K562 (cell line): ENCODE measurements around the gene CDK5R2. TPM values are rescaled to one million over a fixed set of nuclear protein-coding genes. Genes with fewer than 3 reads are reported as not detected.
A peak's percentile ranks its signal among the peaks of the same experiment; 100 is the strongest.

Source experiments
- ARID1B ChIP-seq: fragments of 450-650 bp; IDR thresholded peaks from 2 replicates; pipeline ENCODE4 v1.6.1; 2016; ENCODE audit warnings: antibody characterized with exemption, mild to moderate bottlenecking, inconsistent platforms
- ATF1 ChIP-seq, 2 experiments: fragments of 450-650 bp in 1 of 2; IDR thresholded peaks; 2 replicates each; pipeline ENCODE4 v1.6.1; 2016; ENCODE audit warnings: missing compliant biosample characterization in 1 of 2, missing genetic modification characterization in 1 of 2
- CBFA2T2 ChIP-seq: fragments of 450-650 bp; conservative IDR thresholded peaks from 2 replicates; pipeline ENCODE4 v1.6.1; 2017; ENCODE audit warnings: mild to moderate bottlenecking
- CBFA2T3 ChIP-seq: fragments of 450-650 bp; IDR thresholded peaks from 2 replicates; pipeline ENCODE4 v1.6.1; 2017
- FOS ChIP-seq: IDR thresholded peaks from 3 replicates; pipeline ENCODE4 v1.6.1; 2011; ENCODE audit not compliant: insufficient read length; ENCODE audit errors: extremely low read depth
- FOSL1 ChIP-seq: fragments of 200-800 bp; sonication (Bioruptor generic); conservative IDR thresholded peaks from 2 replicates; pipeline ENCODE4 v1.6.1; 2016; ENCODE audit warnings: missing genetic modification characterization, missing compliant biosample characterization
- GATA2 ChIP-seq: sonication (generic); formaldehyde crosslinking; IDR thresholded peaks from 2 replicates; pipeline ENCODE4 v1.4.0; 2020; ENCODE audit warnings: mild to moderate bottlenecking, missing genetic modification reagents
- KLF1 ChIP-seq: fragments of 450-650 bp; IDR thresholded peaks from 2 replicates; pipeline ENCODE4 v1.6.1; 2016; ENCODE audit warnings: missing genetic modification characterization, missing compliant biosample characterization
- NCOR1 ChIP-seq: fragments of 450-650 bp; IDR thresholded peaks from 2 replicates; pipeline ENCODE4 v1.6.1; 2016; ENCODE audit warnings: mild to moderate bottlenecking, moderate library complexity
- NEUROD1 ChIP-seq: fragments of 150-350 bp; IDR thresholded peaks from 2 replicates; pipeline ENCODE4 v1.6.1; 2014; ENCODE audit warnings: borderline replicate concordance, low read length, low read depth; ENCODE audit not compliant: partially characterized antibody
- RBFOX2 ChIP-seq: fragments of 200-400 bp; formaldehyde crosslinking; IDR thresholded peaks from 2 replicates; pipeline ENCODE4 v1.6.1; 2017; ENCODE audit warnings: low read depth, mild to moderate bottlenecking, low read length, moderate library complexity
- SOX6 ChIP-seq: fragments of 450-650 bp; IDR thresholded peaks from 2 replicates; pipeline ENCODE4 v1.6.1; 2014; ENCODE audit warnings: mild to moderate bottlenecking
- TAF7 ChIP-seq: fragments of 450-650 bp; IDR thresholded peaks from 2 replicates; pipeline ENCODE4 v1.6.1; 2016; ENCODE audit warnings: missing genetic modification characterization, missing compliant biosample characterization
- TAL1 ChIP-seq: fragments of 450-650 bp; IDR thresholded peaks from 2 replicates; pipeline ENCODE4 v1.6.1; 2016; ENCODE audit warnings: mild to moderate bottlenecking
- TEAD4 ChIP-seq, 2 experiments: sonication (generic) in 1 of 2; formaldehyde crosslinking in 1 of 2; IDR thresholded peaks; 2 replicates each; pipeline versions ENCODE4 v1.6.1 to v1.8.0; 2012 to 2022; ENCODE audit warnings: borderline replicate concordance in 1 of 2, inconsistent platforms in 1 of 2, low read length in 1 of 2, mild to moderate bottlenecking in 1 of 2, missing genetic modification reagents in 1 of 2
- ZNF24 ChIP-seq: fragments of 450-650 bp; IDR thresholded peaks from 2 replicates; pipeline ENCODE4 v1.6.1; 2016
- ZNF3 ChIP-seq: fragments of 250-450 bp; sonication (Bioruptor Pico); IDR thresholded peaks from 2 replicates; pipeline ENCODE4 v1.5.0; 2021; ENCODE audit warnings: mild to moderate bottlenecking, moderate library complexity
- ZNF717 ChIP-seq: fragments of 250-450 bp; sonication (Bioruptor Pico); IDR thresholded peaks from 2 replicates; pipeline ENCODE4 v1.5.0; 2021
- ZNF780A ChIP-seq: fragments of 250-450 bp; sonication (Bioruptor Pico); IDR thresholded peaks from 2 replicates; pipeline ENCODE4 v1.5.0; 2021; ENCODE audit warnings: mild to moderate bottlenecking
- polyA plus RNA-seq, 8 experiments: library from polyadenylated mRNA; depleted of rRNA in 4 of 8; stranded (reverse) in 5 of 8; unstranded in 3 of 8; fragments of >200 nt; fragmentation: Nextera tagmentation in 2 of 8; fragmentation: Illumina TruSeq in 1 of 8; extraction: Ambion mirVana in 2 of 8; extraction: Trizol in 1 of 8; gene quantifications; 2 replicates each; pipeline versions ENCODE4 v1.2.1 to v1.2.3, GENCODE V29; 2011 to 2014; ENCODE audit warnings: inconsistent platforms in 1 of 8, missing spikeins in 1 of 8
- total RNA-seq, 7 experiments: library from RNA; depleted of rRNA in 6 of 7; stranded (reverse); fragments of >200 nt in 6 of 7; fragmentation: Illumina TruSeq in 2 of 7; extraction: Trizol in 2 of 7; gene quantifications; 2 replicates each; pipeline versions ENCODE4 v1.2.1 to v1.2.3, GENCODE V29; 2011 to 2021; ENCODE audit warnings: low replicate concordance in 1 of 7
- TF ChIP-seq, protein P1 (sequence below), 3 experiments: IDR thresholded peaks in 2 of 3; conservative IDR thresholded peaks in 1 of 3; 2 replicates each; pipeline ENCODE4 v1.5.1; 2011 to 2012; ENCODE audit warnings: low read length in 3 of 3, mild to moderate bottlenecking in 3 of 3, control low read depth in 2 of 3, improper control_type of control experiment in 1 of 3, inconsistent platforms in 1 of 3, low read depth in 1 of 3, mixed read lengths in 1 of 3, moderate library complexity in 1 of 3; ENCODE audit not compliant: insufficient read depth in 2 of 3
- TF ChIP-seq, protein P2 (sequence below), 2 experiments: fragments of 150-350 bp in 1 of 2; IDR thresholded peaks; 2 replicates each; pipeline ENCODE4 v1.6.1; 2012 to 2016; ENCODE audit warnings: low read depth in 2 of 2, low read length in 2 of 2, mild to moderate bottlenecking in 1 of 2, moderate library complexity in 1 of 2
- TF ChIP-seq, protein P3 (sequence below): sonication (generic); formaldehyde crosslinking; IDR thresholded peaks from 2 replicates; pipeline ENCODE4 v1.8.1; 2022; ENCODE audit warnings: missing genetic modification reagents
- TF ChIP-seq, protein P4 (sequence below): sonication (generic); formaldehyde crosslinking; IDR thresholded peaks from 2 replicates; pipeline ENCODE4 v1.8.1; 2023; ENCODE audit warnings: mild to moderate bottlenecking, missing genetic modification reagents

Gene CDK5R2
- total and polyA plus RNA-seq, 9 of the 15 experiments (the other 6 are each of a cell fraction or from before 2014, with no cell fraction given): 0.09 TPM; not detected in 8

DNA sequence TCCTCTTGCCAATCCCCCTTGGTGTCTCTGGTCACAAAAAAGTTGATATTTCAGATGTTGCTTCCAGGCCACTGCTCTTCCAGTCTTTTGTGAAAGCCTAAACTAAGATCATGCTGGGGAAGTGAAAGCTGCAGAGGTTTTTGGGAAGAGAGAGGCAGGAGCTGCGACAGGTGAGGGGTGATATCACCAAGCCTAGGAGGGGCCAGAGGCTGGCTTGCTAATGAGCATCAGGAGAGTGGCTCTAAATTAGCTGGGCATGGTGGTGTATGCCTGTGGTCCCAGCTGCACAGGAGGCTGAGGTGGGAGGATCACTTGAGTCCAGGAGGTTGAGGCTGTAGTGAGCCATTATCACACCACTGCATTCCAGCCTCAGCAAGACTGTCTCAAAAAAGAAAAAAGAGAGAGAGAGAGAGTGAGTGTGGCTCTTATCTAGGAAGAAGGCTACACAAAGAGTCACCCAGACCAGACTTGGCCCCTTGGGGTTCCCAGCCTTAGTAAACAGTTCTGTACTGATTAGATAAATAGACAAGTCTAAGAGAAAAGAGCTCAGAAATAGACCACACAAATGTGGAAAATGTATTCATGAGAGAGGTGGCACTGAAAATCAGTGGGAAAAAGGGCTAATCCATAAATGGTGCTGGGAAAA lies 14.6 kb upstream of the CDK5R2 start (continued):
- TF ChIP-seq ATF1 (CRISPR knock-in tag; IDR thresholded peaks at IDR 0.05) (no peak), ATF1 (tag; IDR thresholded peaks at IDR 0.05) (no peak), ZNF780A (no peak), SOX6 (peak; percentile 81), FOS (no peak), TAL1 (peak; percentile 61), TAF7 (tag) (no peak), ZNF717 (CRISPR knock-in tag) (no peak), NCOR1 (peak; percentile 70), ARID1B (peak; percentile 76), KLF1 (tag) (no peak), CBFA2T2 (peak; percentile 75), FOSL1 (tag) (peak; percentile 43), GATA2 (CRISPR knock-in tag) (0 out of 2 replicates have a peak, but pooled peaks have one; percentile 19), TEAD4 (IDR thresholded peaks at IDR 0.05; ENCODE audit: low read length) (peak; percentile 29; the same call in 1 of the 2 replicates), TEAD4 (CRISPR knock-in tag; IDR thresholded peaks at IDR 0.05; ENCODE audit: borderline replicate concordance) (no peak), ZNF3 (no peak), RBFOX2 (no peak), CBFA2T3 (peak; percentile 84), ZNF24 (no peak), NEUROD1 (no peak)
- TF ChIP-seq, protein P1, sequence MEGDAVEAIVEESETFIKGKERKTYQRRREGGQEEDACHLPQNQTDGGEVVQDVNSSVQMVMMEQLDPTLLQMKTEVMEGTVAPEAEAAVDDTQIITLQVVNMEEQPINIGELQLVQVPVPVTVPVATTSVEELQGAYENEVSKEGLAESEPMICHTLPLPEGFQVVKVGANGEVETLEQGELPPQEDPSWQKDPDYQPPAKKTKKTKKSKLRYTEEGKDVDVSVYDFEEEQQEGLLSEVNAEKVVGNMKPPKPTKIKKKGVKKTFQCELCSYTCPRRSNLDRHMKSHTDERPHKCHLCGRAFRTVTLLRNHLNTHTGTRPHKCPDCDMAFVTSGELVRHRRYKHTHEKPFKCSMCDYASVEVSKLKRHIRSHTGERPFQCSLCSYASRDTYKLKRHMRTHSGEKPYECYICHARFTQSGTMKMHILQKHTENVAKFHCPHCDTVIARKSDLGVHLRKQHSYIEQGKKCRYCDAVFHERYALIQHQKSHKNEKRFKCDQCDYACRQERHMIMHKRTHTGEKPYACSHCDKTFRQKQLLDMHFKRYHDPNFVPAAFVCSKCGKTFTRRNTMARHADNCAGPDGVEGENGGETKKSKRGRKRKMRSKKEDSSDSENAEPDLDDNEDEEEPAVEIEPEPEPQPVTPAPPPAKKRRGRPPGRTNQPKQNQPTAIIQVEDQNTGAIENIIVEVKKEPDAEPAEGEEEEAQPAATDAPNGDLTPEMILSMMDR (IDR thresholded peaks at IDR 0.05 in 2 of 3, conservative IDR thresholded peaks at IDR 0.05 in 1 of 3; ENCODE audit: insufficient read depth in 2 of 3, low read depth in 1 of 3, low read length in 3 of 3): no peak
- TF ChIP-seq, protein P2, sequence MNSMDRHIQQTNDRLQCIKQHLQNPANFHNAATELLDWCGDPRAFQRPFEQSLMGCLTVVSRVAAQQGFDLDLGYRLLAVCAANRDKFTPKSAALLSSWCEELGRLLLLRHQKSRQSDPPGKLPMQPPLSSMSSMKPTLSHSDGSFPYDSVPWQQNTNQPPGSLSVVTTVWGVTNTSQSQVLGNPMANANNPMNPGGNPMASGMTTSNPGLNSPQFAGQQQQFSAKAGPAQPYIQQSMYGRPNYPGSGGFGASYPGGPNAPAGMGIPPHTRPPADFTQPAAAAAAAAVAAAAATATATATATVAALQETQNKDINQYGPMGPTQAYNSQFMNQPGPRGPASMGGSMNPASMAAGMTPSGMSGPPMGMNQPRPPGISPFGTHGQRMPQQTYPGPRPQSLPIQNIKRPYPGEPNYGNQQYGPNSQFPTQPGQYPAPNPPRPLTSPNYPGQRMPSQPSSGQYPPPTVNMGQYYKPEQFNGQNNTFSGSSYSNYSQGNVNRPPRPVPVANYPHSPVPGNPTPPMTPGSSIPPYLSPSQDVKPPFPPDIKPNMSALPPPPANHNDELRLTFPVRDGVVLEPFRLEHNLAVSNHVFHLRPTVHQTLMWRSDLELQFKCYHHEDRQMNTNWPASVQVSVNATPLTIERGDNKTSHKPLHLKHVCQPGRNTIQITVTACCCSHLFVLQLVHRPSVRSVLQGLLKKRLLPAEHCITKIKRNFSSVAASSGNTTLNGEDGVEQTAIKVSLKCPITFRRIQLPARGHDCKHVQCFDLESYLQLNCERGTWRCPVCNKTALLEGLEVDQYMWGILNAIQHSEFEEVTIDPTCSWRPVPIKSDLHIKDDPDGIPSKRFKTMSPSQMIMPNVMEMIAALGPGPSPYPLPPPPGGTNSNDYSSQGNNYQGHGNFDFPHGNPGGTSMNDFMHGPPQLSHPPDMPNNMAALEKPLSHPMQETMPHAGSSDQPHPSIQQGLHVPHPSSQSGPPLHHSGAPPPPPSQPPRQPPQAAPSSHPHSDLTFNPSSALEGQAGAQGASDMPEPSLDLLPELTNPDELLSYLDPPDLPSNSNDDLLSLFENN (IDR thresholded peaks at IDR 0.05; ENCODE audit: low read depth in 2 of 2, low read length in 2 of 2): no peak
- TF ChIP-seq, protein P3, sequence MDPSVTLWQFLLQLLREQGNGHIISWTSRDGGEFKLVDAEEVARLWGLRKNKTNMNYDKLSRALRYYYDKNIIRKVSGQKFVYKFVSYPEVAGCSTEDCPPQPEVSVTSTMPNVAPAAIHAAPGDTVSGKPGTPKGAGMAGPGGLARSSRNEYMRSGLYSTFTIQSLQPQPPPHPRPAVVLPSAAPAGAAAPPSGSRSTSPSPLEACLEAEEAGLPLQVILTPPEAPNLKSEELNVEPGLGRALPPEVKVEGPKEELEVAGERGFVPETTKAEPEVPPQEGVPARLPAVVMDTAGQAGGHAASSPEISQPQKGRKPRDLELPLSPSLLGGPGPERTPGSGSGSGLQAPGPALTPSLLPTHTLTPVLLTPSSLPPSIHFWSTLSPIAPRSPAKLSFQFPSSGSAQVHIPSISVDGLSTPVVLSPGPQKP (CRISPR knock-in tag): no peak
- TF ChIP-seq, protein P4, sequence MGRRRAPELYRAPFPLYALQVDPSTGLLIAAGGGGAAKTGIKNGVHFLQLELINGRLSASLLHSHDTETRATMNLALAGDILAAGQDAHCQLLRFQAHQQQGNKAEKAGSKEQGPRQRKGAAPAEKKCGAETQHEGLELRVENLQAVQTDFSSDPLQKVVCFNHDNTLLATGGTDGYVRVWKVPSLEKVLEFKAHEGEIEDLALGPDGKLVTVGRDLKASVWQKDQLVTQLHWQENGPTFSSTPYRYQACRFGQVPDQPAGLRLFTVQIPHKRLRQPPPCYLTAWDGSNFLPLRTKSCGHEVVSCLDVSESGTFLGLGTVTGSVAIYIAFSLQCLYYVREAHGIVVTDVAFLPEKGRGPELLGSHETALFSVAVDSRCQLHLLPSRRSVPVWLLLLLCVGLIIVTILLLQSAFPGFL (CRISPR knock-in tag): no peak
